ENCODE results near the gene UNC13C. TPM values are rescaled to one million over a fixed set of nuclear protein-coding genes. Genes with fewer than 3 reads are reported as not detected.

The UNC13C gene
- polyA plus RNA-seq, 6 donors from 2014 or later, result not detected

- Mint-ChIP-seq H3K9me3 (peaks cover 0 to 11% (median 4%) of the 10 kb centered on the region in 7 donors), H3K36me3 (no peaks in the 10 kb centered on the region), H3K27me3 (no peaks in the 10 kb centered on the region), H3K4me3 (no peak overlapping the region), H3K4me1 (no peaks in the 10 kb centered on the region), H3K27ac (no peak overlapping the region)
- ATAC-seq (ENCODE audit: low read depth in 2 of 2) (no peak), DNase-seq (no peak)
Measured at GRCh38 chr15:54585063-54585462, 606.8 kb downstream of the UNC13C start.

DNA sequence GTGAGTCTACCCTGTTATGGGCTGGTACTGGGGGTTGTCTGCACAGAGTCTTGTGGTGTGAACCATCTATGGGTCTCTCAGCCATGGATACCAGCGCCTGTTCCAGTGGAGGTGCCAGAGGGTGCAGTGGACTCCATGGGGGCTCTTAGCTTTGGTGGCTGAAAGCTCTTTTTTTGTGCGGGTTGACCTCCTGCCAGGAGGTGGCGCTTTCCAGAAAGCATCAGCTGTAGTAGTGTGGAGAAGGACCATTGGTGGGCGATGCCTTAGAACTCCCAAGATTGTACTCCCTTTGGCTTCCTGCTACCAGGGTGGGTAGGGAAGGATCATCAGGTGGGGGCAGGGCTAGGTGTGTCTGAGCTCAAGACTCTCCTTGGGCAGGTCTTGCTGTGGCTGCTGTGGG is 615.9 kb downstream of the UNC13C start:
- ATAC-seq (ENCODE audit: low read depth in 2 of 2), result no peak
- Mint-ChIP-seq H3K27me3 (no peaks in the 10 kb centered on the region), H3K36me3 (no peaks in the 10 kb centered on the region), H3K9me3 (peaks cover 1 to 15% (median 7%) of the 10 kb centered on the region in 7 donors), H3K27ac (no peak overlapping the region), H3K4me1 (no peaks in the 10 kb centered on the region), H3K4me3 (no peak overlapping the region)
- no peak for DNase-seq

DNA sequence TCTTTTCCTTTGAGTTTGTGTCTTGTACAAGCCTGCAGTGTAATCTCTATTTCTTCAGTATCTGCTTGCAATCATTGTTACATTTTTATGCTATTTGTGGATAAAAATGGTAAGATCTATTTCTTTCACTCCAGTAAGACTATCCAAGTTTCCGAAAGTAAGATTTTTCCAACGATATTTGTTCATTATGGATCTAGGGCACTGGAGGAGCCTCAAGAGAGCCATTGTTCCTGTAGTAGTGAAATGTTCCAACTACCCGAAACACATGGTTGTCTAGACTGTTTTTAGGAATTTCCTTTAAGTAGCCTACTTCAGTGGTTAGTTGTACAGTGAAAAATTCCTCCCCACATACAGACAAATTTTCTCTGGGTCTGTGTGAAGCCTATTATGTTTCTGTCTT is 621.1 kb downstream of the UNC13C start:
- H3K36me3 Mint-ChIP-seq, result no peaks in the 10 kb centered on the region

DNA sequence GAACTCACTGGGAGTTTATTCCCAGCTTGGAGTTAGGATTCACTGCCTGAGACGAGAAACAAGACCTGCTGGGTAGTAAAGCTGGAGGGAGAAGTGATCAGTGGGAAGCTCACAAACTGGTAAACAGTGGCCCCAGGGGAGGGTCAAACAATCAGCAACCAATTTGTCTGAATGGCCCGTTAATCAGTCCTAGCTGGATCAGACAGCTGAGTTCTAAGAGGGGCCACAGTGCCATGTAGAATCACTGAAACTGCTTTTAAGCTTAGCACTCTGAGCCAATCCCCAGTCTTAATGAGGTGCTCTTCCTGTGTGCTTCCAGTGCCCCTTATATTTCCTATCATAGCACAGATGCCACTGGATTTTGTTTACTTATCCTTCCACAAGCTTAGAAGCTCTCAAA is 626.8 kb downstream of the UNC13C start:
- no peak for ATAC-seq (ENCODE audit: low read depth in 2 of 2)
- no peaks in the 10 kb centered on the region for H3K36me3 Mint-ChIP-seq
- no peaks in the 10 kb centered on the region for H3K9me3 Mint-ChIP-seq
- no peak overlapping the region for H3K27ac Mint-ChIP-seq
- H3K27me3 Mint-ChIP-seq, result no peaks in the 10 kb centered on the region
- no peak overlapping the region for H3K4me3 Mint-ChIP-seq
- H3K4me1 Mint-ChIP-seq, result no peaks in the 10 kb centered on the region
- no peak for DNase-seq

More for the DNA sequence above, 621.1 kb downstream of the UNC13C start:
- DNase-seq (no peak), ATAC-seq (ENCODE audit: low read depth in 2 of 2) (no peak)
- H3K4me3 Mint-ChIP-seq, result no peak overlapping the region
- H3K27ac Mint-ChIP-seq, result no peak overlapping the region
- H3K9me3 Mint-ChIP-seq, result peaks cover 0 to 4% (median 0%) of the 10 kb centered on the region in 7 donors
- H3K27me3 Mint-ChIP-seq, result no peaks in the 10 kb centered on the region
- H3K4me1 Mint-ChIP-seq, result no peaks in the 10 kb centered on the region

GRCh38 chr15:54605556-54605955 is 627.3 kb downstream of the UNC13C start:
- Mint-ChIP-seq H3K27ac (no peak overlapping the region), H3K9me3 (no peaks in the 10 kb centered on the region)

GRCh38 chr15:54608876-54609835 is 630.9 kb downstream of the UNC13C start:
- no peaks in the 10 kb centered on the region for H3K9me3 Mint-ChIP-seq
- H3K4me3 Mint-ChIP-seq, result no peak overlapping the region
- H3K4me1 Mint-ChIP-seq, result no peaks in the 10 kb centered on the region
- no peaks in the 10 kb centered on the region for H3K36me3 Mint-ChIP-seq
- DNase-seq (no peak), ATAC-seq (ENCODE audit: low read depth in 2 of 2) (no peak)
- no peaks in the 10 kb centered on the region for H3K27me3 Mint-ChIP-seq
- no peak overlapping the region for H3K27ac Mint-ChIP-seq

More at GRCh38 chr15:54605556-54605955, 627.3 kb downstream of the UNC13C start:
- no peaks in the 10 kb centered on the region for H3K36me3 Mint-ChIP-seq
- ATAC-seq (ENCODE audit: low read depth in 2 of 2), result no peak
- no peak overlapping the region for H3K4me3 Mint-ChIP-seq
- DNase-seq, result no peak
- no peaks in the 10 kb centered on the region for H3K27me3 Mint-ChIP-seq
- no peaks in the 10 kb centered on the region for H3K4me1 Mint-ChIP-seq

DNA sequence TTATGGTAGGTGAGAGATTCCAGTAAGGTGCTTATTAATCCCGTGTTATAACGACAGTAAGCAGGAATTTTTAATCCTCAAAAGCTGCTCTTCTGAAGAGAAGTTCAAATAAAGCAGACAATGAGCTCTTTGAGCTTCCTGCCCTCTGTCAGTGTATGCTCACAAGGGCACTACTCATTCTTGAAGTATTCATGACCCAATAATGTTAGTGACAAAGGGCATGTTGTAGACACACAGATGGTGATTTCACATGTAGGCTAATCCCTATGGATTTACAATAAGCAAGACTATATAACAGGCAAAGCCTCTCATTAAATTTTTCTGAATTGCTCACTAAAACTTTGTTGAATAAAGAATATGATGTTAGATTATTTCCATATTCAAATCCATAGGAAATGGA is 639.9 kb downstream of the UNC13C start:
- ATAC-seq (ENCODE audit: low read depth in 2 of 2) (no peak), DNase-seq (no peak)
- no peaks in the 10 kb centered on the region for H3K27me3 Mint-ChIP-seq
- no peaks in the 10 kb centered on the region for H3K9me3 Mint-ChIP-seq
- no peak overlapping the region for H3K4me3 Mint-ChIP-seq
- no peak overlapping the region for H3K27ac Mint-ChIP-seq
- no peaks in the 10 kb centered on the region for H3K36me3 Mint-ChIP-seq
- H3K4me1 Mint-ChIP-seq, result no peaks in the 10 kb centered on the region

- no peak overlapping the region for H3K4me3 Mint-ChIP-seq
- no peaks in the 10 kb centered on the region for H3K36me3 Mint-ChIP-seq
- ATAC-seq (ENCODE audit: low read depth in 2 of 2), result no peak
- no peaks in the 10 kb centered on the region for H3K9me3 Mint-ChIP-seq
- no peak for DNase-seq
- no peaks in the 10 kb centered on the region for H3K27me3 Mint-ChIP-seq
- H3K27ac Mint-ChIP-seq, result no peak overlapping the region
- H3K4me1 Mint-ChIP-seq, result no peaks in the 10 kb centered on the region
Measured at GRCh38 chr15:54619180-54619579, 640.9 kb downstream of the UNC13C start.

- no peak for ATAC-seq (ENCODE audit: low read depth in 2 of 2)
- no peaks in the 10 kb centered on the region for H3K36me3 Mint-ChIP-seq
Measured at GRCh38 chr15:54620916-54621315, 642.7 kb downstream of the UNC13C start.

GRCh38 chr15:54636147-54636546 is 657.9 kb downstream of the UNC13C start:
- Mint-ChIP-seq H3K27me3 (no peaks in the 10 kb centered on the region), H3K9me3 (peaks cover 2 to 29% (median 11%) of the 10 kb centered on the region in 7 donors), H3K4me3 (no peak overlapping the region), H3K27ac (no peak overlapping the region), H3K36me3 (peaks cover 5 to 14% of the 10 kb centered on the region in 2 donors), H3K4me1 (no peaks in the 10 kb centered on the region)
- no peak for ATAC-seq (ENCODE audit: low read depth in 2 of 2)
- no peak for DNase-seq

More at GRCh38 chr15:54620916-54621315, 642.7 kb downstream of the UNC13C start:
- no peaks in the 10 kb centered on the region for H3K9me3 Mint-ChIP-seq
- no peak overlapping the region for H3K27ac Mint-ChIP-seq
- no peak overlapping the region for H3K4me3 Mint-ChIP-seq
- no peaks in the 10 kb centered on the region for H3K4me1 Mint-ChIP-seq
- no peaks in the 10 kb centered on the region for H3K27me3 Mint-ChIP-seq
- no peak for DNase-seq

DNA sequence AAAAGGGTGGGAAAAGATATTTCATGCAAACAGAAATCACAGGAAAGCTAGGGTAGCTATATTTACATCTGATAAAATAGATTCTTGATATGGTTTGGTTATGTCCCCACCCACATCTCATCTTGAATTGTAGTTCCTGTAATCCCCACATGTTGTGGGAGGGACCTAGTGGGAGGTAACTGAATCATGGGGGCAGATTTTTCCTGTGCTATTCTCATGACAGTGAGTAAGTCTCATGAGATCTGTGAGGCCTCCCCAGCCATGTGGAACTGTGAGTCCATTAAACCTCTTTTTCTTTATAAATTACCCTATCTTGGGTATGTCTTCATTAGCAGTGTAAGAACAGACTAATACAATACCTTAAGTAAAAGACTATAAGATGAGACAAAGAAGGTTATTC is 660.4 kb downstream of the UNC13C start:
- Mint-ChIP-seq H3K36me3 (peaks cover 5 to 14% of the 10 kb centered on the region in 2 donors), H3K27ac (no peak overlapping the region), H3K27me3 (no peaks in the 10 kb centered on the region), H3K9me3 (peaks cover 2 to 29% (median 14%) of the 10 kb centered on the region in 7 donors), H3K4me3 (no peak overlapping the region), H3K4me1 (no peaks in the 10 kb centered on the region)
- DNase-seq (no peak), ATAC-seq (ENCODE audit: low read depth in 2 of 2) (no peak)

DNA sequence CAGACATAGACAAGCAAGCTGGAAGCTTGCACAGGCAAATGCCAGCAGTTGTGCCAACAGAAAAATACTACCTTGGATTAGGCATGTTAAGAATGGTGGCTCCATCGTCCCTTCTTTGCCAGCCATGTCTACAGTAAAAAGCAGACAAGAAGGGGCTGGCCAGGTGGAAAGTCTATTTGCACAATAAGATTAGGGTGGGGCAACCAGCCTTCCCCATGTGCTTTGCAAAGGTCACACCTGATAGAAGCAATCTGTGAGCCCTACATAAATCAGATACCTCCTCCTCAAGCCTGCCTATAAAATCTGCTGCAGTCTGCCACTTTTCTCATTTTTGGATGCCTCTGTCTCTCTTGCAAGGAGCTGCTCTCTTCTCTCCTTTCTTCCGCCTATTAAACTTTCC is 662.6 kb downstream of the UNC13C start:
- H3K36me3 Mint-ChIP-seq, result peaks cover 5 to 14% of the 10 kb centered on the region in 2 donors
- peaks cover 2 to 32% (median 14%) of the 10 kb centered on the region in 7 donors for H3K9me3 Mint-ChIP-seq
- H3K4me1 Mint-ChIP-seq, result no peaks in the 10 kb centered on the region
- no peak for DNase-seq
- no peak for ATAC-seq (ENCODE audit: low read depth in 2 of 2)
- H3K27ac Mint-ChIP-seq, result no peak overlapping the region
- H3K4me3 Mint-ChIP-seq, result no peak overlapping the region
- H3K27me3 Mint-ChIP-seq, result no peaks in the 10 kb centered on the region

- Mint-ChIP-seq H3K36me3 (no peaks in the 10 kb centered on the region), H3K27me3 (no peaks in the 10 kb centered on the region), H3K4me3 (no peak overlapping the region), H3K4me1 (no peaks in the 10 kb centered on the region), H3K27ac (no peak overlapping the region), H3K9me3 (peaks cover 7 to 24% (median 13%) of the 10 kb centered on the region in 7 donors)
- no peak for DNase-seq
- no peak for ATAC-seq (ENCODE audit: low read depth in 2 of 2)
Measured at GRCh38 chr15:54644796-54645195, 666.6 kb downstream of the UNC13C start.

DNA sequence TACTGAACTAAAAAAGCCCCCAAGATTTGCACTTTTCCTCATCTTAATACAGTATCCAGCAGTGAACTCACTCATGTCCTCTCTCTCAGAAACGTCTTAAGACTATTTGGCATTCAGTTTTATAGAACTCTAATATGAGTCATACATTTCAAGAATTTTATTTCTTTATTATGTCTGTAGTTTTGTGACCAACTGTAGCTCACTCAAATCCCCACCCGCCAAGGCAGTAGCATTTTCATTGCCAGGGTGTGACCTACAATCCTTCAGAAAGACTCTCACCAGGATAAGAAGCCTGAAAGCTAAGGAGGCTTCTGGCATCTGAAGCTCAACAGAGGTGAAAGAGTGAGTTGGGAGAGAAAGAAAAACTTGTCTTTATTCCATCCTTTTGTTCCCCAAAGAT is 681.4 kb downstream of the UNC13C start:
- DNase-seq, result no peak
- no peaks in the 10 kb centered on the region for H3K4me1 Mint-ChIP-seq
- ATAC-seq (ENCODE audit: low read depth in 2 of 2), result no peak
- no peaks in the 10 kb centered on the region for H3K36me3 Mint-ChIP-seq
- H3K27me3 Mint-ChIP-seq, result no peaks in the 10 kb centered on the region
- peaks cover 0 to 7% (median 0%) of the 10 kb centered on the region in 7 donors for H3K9me3 Mint-ChIP-seq
- no peak overlapping the region for H3K27ac Mint-ChIP-seq
- no peak overlapping the region for H3K4me3 Mint-ChIP-seq
